Activated CD4-positive, alpha-beta memory T cell treated with anti-CD3 and anti-CD28 coated beads for 36 hours (primary cell): Measurements from ENCODE around the gene BIRC2. TPM values are rescaled to one million over a fixed set of nuclear protein-coding genes. Genes with fewer than 3 reads are reported as not detected.

Source experiments
- CTCF ChIA-PET: fragments of 350-600 bp; sonication (Branson Sonifier 250); formaldehyde crosslinking; loops from one replicate; lab custom pipeline; 2021; ENCODE audit warnings: antibody characterized with exemption, inconsistent platforms; lab: Charles Lee
- POLR2A ChIA-PET: fragments of 350-600 bp; sonication (Branson Sonifier 250); formaldehyde crosslinking; loops from one replicate; lab custom pipeline; 2021; ENCODE audit warnings: antibody characterized with exemption; lab: Charles Lee
- DNase-seq: peaks from one replicate; pipeline ENCODE4 v3.0.0-alpha.2; 2020
- H3K27ac Mint-ChIP-seq: one replicate; pipeline ENCODE4 v1.8.0; 2021; ENCODE audit warnings: mixed read lengths
- H3K27me3 Mint-ChIP-seq: one replicate; pipeline ENCODE4 v1.8.0; 2021; ENCODE audit warnings: mixed read lengths
- H3K36me3 Mint-ChIP-seq: one replicate; pipeline ENCODE4 v1.8.0; 2021; ENCODE audit warnings: mixed read lengths
- H3K4me1 Mint-ChIP-seq: one replicate; pipeline ENCODE4 v1.8.0; 2021; ENCODE audit warnings: low read depth, mixed read lengths
- H3K4me3 Mint-ChIP-seq: one replicate; pipeline ENCODE4 v1.8.0; 2021; ENCODE audit warnings: mild to moderate bottlenecking, mixed read lengths
- H3K9me3 Mint-ChIP-seq: one replicate; pipeline ENCODE4 v1.8.0; 2021; ENCODE audit warnings: mixed read lengths
- intact Hi-C: fragments of 100-400 bp; cut with micrococcal nuclease; formaldehyde crosslinking; loops from one replicate; pipeline ENCODE4 v1.15.1; 2023
- total RNA-seq, 2 experiments: library from RNA; stranded (reverse); gene quantifications; one replicate each; pipeline ENCODE4 v1.2.3, GENCODE V29; 2021

BIRC2 gene
- total RNA-seq, 2 experiments from 2014 or later = 33.7 to 34.3 TPM

DNA sequence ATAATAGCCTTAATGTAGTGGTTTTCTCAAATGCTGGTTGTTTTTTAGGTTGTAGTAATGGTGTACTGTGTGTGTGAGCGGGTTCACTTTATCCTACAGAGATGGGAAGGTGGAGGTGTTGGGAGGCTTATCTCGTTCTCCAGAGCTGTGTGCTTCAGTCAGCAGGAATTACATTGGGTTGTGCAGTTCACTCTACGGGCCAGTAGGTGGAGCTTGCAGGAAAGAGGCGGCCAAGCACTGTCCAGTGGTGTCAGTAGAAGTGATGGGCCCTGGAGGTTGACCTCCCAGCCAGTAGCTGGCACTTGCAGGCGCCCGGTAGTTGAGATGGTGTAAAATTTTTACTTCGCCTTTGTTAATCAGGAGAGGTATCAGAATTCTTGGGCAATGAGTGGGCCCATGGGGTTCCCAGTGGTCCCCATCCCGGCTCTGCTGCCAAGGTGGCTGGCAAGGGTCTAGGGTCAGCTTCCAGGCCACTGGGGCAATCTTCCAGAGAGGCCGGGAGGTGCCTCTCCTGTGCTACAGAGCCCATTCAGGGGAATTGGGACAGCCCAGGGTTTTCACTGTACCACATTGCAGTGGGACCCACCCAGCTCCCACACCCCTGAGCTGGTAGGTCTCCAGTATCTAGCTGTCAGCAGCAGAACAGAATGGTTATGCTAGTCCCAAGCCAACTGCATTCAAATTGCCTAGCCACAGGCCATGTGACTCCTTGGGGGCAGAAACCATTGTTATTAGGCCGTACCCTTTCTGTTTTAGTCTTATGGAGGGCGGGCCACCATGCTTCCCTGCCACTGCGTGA, 43.9 kb downstream of the BIRC2 start:
- POLR2A ChIA-PET = interaction anchor here (0.6 to 1.0 kb wide), 2 partner anchors 56 to 530 kb away, joined by 3 to 4 read pairs; no protein-coding TSS in a partner anchor
- peak; percentile 72 for DNase-seq
- CTCF ChIA-PET = interaction anchor here (0.5 to 5.9 kb wide), 60 partner anchors 9 to 275 kb away, joined by 3 to 63 read pairs (median 6); no protein-coding TSS in a partner anchor
- no peaks in the 10 kb centered on the region for H3K9me3 Mint-ChIP-seq
- intact Hi-C loops = loop anchor here (1.0 to 2.0 kb wide), 2 partner anchors 104 to 222 kb away; no protein-coding TSS in a partner anchor
- no peak overlapping the region for H3K4me3 Mint-ChIP-seq
- peak overlapping the region; percentile 60 for H3K27ac Mint-ChIP-seq
- H3K36me3 Mint-ChIP-seq = peaks cover 36% of the 10 kb centered on the region
- H3K4me1 Mint-ChIP-seq = peaks cover 40% of the 10 kb centered on the region
- no peaks in the 10 kb centered on the region for H3K27me3 Mint-ChIP-seq

DNA sequence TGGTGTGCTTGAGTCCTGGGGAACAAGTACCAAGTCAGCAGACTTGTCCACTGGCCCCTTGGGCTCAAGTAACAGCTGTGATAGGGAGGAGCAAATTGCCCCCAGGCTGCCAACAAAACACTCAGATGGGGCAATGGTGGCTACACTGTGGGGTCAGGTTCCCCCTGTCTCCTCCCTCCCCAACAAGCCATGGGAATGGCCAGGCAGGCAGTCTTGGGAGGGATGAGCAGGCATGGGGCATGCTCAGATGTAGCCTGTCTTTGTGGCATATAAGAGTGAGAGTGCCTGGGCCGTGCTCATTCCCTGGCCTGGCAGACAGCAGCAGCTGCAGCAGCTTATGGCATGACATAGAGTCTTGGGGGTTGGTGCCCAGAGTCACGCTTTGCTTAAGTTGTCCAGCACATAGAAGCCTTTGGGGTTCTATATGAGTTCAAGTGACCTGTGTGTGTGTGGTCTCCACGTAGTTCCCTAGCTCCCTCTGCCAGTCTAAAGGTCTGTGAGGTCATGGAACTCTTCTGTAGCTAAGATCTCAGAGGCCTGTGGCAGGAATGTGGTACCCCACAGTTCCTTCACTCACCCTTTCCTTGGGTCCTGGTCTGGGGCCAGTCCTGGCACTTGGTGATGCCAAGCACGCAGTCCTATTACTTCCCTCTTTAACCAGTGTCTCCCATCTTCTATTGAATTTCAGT, 44.7 kb downstream of the BIRC2 start:
- no peaks in the 10 kb centered on the region for H3K9me3 Mint-ChIP-seq
- DNase-seq = no peak
- POLR2A ChIA-PET = no interaction called here
- peak overlapping the region; percentile 16 for H3K27ac Mint-ChIP-seq
- peaks cover 42% of the 10 kb centered on the region for H3K4me1 Mint-ChIP-seq
- peaks cover 33% of the 10 kb centered on the region for H3K36me3 Mint-ChIP-seq
- intact Hi-C loops = loop anchor here (2.0 kb wide), 1 partner anchor 221 kb away; no protein-coding TSS in a partner anchor
- H3K4me3 Mint-ChIP-seq = no peak overlapping the region
- CTCF ChIA-PET = interaction anchor here (0.7 to 5.9 kb wide), 33 partner anchors 8 to 274 kb away, joined by 3 to 63 read pairs (median 11); no protein-coding TSS in a partner anchor
- no peaks in the 10 kb centered on the region for H3K27me3 Mint-ChIP-seq

DNA sequence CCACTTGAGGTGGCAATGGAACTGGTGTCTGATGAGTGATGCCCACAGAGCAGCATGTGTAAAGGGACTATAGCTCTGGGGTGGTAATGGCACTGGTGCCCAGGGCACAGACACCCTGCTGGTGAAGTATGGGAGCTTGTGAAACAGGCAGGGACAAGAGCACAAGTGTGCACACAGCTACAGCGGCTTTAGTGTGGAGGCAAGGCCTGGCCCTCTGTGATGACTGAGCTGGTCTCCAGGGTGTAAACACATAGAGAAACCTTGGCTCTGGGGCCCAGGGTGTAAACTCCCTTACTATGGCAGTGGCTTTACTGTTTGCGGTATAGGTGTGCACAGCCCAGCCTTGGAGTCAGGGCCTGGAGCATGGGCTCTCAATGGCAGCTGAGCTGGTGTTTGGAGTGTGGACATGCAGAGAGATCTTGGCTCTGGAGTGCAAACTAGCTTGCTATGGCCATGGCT, 46.3 kb downstream of the BIRC2 start:
- intact Hi-C loops = no loop called here
- Mint-ChIP-seq H3K36me3 (peaks cover 32% of the 10 kb centered on the region), H3K9me3 (no peaks in the 10 kb centered on the region), H3K27me3 (no peaks in the 10 kb centered on the region), H3K4me3 (no peak overlapping the region), H3K27ac (peak overlapping the region; percentile 40), H3K4me1 (peaks cover 48% of the 10 kb centered on the region)
- DNase-seq = no peak
- ChIA-PET CTCF (interaction anchor here (0.9 to 5.9 kb wide), 12 partner anchors 20 to 273 kb away, joined by 3 to 63 read pairs (median 8); no protein-coding TSS in a partner anchor), POLR2A (no interaction called here)

- Mint-ChIP-seq H3K9me3 (no peaks in the 10 kb centered on the region), H3K36me3 (peaks cover 27% of the 10 kb centered on the region), H3K27ac (no peak overlapping the region), H3K27me3 (no peaks in the 10 kb centered on the region), H3K4me1 (peaks cover 41% of the 10 kb centered on the region), H3K4me3 (no peak overlapping the region)
- POLR2A ChIA-PET = no interaction called here
- DNase-seq = no peak
- intact Hi-C loops = loop anchor here (1.0 to 2.0 kb wide), 7 partner anchors 17 to 99 kb away; partner anchors contain the start of gene BIRC2
- CTCF ChIA-PET = interaction anchor here (0.7 to 2.6 kb wide), 6 partner anchors 54 to 217 kb away, joined by 3 to 10 read pairs (median 5); no protein-coding TSS in a partner anchor
Observed at GRCh38 chr11:102395720-102396393, 48.8 kb downstream of the BIRC2 start.

- POLR2A ChIA-PET = no interaction called here
- peaks cover 46% of the 10 kb centered on the region for H3K4me1 Mint-ChIP-seq
- CTCF ChIA-PET = interaction anchor here (0.7 to 2.6 kb wide), 7 partner anchors 11 to 216 kb away, joined by 3 to 10 read pairs (median 5); no protein-coding TSS in a partner anchor
- no peaks in the 10 kb centered on the region for H3K27me3 Mint-ChIP-seq
- intact Hi-C loops = loop anchor here (1.0 to 2.0 kb wide), 7 partner anchors 16 to 98 kb away; partner anchors contain the start of gene BIRC2
- peaks cover 37% of the 10 kb centered on the region for H3K36me3 Mint-ChIP-seq
- no peaks in the 10 kb centered on the region for H3K9me3 Mint-ChIP-seq
- H3K27ac Mint-ChIP-seq = peak overlapping the region; percentile 67
- H3K4me3 Mint-ChIP-seq = no peak overlapping the region
- DNase-seq = no peak
Observed at GRCh38 chr11:102396708-102397563, 49.9 kb downstream of the BIRC2 start.

- peaks cover 42% of the 10 kb centered on the region for H3K36me3 Mint-ChIP-seq
- H3K27ac Mint-ChIP-seq = no peak overlapping the region
- intact Hi-C loops = no loop called here
- no peak for DNase-seq
- H3K4me3 Mint-ChIP-seq = no peak overlapping the region
- H3K4me1 Mint-ChIP-seq = peaks cover 50% of the 10 kb centered on the region
- H3K9me3 Mint-ChIP-seq = no peaks in the 10 kb centered on the region
- ChIA-PET CTCF (interaction anchor here (1.0 to 4.1 kb wide), 5 partner anchors 7 to 98 kb away, joined by 3 to 28 read pairs (median 6); no protein-coding TSS in a partner anchor), POLR2A (no interaction called here)
- no peaks in the 10 kb centered on the region for H3K27me3 Mint-ChIP-seq
Observed at GRCh38 chr11:102398297-102398696, 51.3 kb downstream of the BIRC2 start.

DNA sequence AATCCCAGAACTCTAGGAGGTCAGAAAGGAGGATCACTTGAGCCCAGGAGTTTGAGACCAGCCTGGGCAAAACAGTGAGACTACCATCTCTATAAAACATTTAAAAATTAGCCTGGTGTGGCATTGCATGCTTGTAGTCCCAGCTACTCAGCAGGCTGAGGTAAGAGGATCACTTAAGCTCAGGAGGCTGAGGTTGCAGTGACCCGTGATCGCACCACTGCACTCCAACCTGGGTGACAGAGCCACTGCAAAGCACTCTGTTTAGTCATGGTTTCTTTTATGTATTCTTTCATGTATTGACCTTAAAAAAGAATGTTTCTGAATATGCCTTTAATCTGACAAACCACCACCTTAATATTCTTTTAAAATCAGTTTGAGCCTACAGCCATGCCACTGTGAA, 52.2 kb downstream of the BIRC2 start:
- Mint-ChIP-seq H3K4me3 (no peak overlapping the region), H3K27ac (no peak overlapping the region), H3K4me1 (peaks cover 53% of the 10 kb centered on the region), H3K36me3 (peaks cover 42% of the 10 kb centered on the region), H3K9me3 (no peaks in the 10 kb centered on the region), H3K27me3 (no peaks in the 10 kb centered on the region)
- ChIA-PET CTCF (interaction anchor here (1.0 to 4.1 kb wide), 3 partner anchors 8 to 97 kb away, joined by 3 to 28 read pairs (median 5); no protein-coding TSS in a partner anchor), POLR2A (no interaction called here)
- intact Hi-C loops = no loop called here
- no peak for DNase-seq

GRCh38 chr11:102400603-102401002, 53.6 kb downstream of the BIRC2 start:
- Mint-ChIP-seq H3K9me3 (no peaks in the 10 kb centered on the region), H3K36me3 (peaks cover 43% of the 10 kb centered on the region), H3K27me3 (no peaks in the 10 kb centered on the region), H3K27ac (no peak overlapping the region), H3K4me3 (no peak overlapping the region), H3K4me1 (peaks cover 59% of the 10 kb centered on the region)
- no peak for DNase-seq
- intact Hi-C loops = no loop called here
- ChIA-PET POLR2A (interaction anchor here (1.9 kb wide), 1 partner anchor 15 kb away, joined by 4 read pairs; no protein-coding TSS in a partner anchor), CTCF (interaction anchor here (1.0 to 4.1 kb wide), 3 partner anchors 9 to 213 kb away, joined by 3 to 28 read pairs (median 8); no protein-coding TSS in a partner anchor)

DNA sequence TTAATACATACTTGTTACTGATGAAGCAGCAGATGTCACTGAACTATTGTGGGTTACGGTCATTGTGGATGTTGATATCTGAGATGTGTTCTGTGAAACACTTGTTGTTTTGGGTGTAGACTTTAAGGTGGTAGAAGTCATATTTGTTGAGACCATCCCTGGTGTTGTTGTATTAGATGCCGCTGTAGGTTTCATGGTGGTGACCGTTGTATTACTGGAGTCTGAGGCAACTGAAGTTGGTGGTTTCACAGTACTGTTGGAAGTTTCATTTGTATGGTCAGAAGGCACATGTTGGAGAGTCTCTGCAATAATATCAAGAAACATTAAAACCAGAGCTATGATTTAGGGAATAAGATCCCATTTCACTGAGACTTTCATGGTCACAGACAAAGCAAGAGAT, 54.9 kb downstream of the BIRC2 start:
- peaks cover 43% of the 10 kb centered on the region for H3K36me3 Mint-ChIP-seq
- no peak for DNase-seq
- H3K27ac Mint-ChIP-seq = peak overlapping the region; percentile 40
- H3K4me3 Mint-ChIP-seq = no peak overlapping the region
- ChIA-PET CTCF (interaction anchor here (1.7 to 4.1 kb wide), 2 partner anchors 11 to 108 kb away, joined by 3 to 28 read pairs; no protein-coding TSS in a partner anchor), POLR2A (interaction anchor here (1.9 kb wide), 1 partner anchor 13 kb away, joined by 4 read pairs; no protein-coding TSS in a partner anchor)
- H3K27me3 Mint-ChIP-seq = no peaks in the 10 kb centered on the region
- intact Hi-C loops = no loop called here
- H3K4me1 Mint-ChIP-seq = peaks cover 59% of the 10 kb centered on the region
- H3K9me3 Mint-ChIP-seq = no peaks in the 10 kb centered on the region

DNA sequence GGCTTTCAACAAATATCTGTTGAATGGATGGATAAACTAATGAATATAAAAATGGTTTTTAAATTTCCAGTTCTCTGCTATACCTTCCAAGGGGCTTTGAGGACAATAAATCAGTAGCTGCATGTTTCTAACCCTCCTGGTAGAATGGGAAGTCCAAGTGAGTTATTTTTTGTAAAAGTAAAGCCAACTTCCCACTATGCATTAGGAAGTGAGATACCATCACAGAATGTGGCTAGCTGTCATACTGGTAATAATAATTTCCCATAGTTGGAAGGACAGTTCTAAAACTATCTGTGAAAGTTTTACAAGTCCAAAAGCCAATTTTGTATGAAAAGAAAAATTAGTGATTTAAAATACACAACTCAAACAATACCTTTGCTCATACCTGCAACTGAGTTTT, 55.5 kb downstream of the BIRC2 start:
- H3K27me3 Mint-ChIP-seq = no peaks in the 10 kb centered on the region
- peaks cover 60% of the 10 kb centered on the region for H3K4me1 Mint-ChIP-seq
- H3K9me3 Mint-ChIP-seq = no peaks in the 10 kb centered on the region
- CTCF ChIA-PET = interaction anchor here (1.7 kb wide), 1 partner anchor 109 kb away, joined by 3 read pairs; no protein-coding TSS in a partner anchor
- H3K36me3 Mint-ChIP-seq = peaks cover 42% of the 10 kb centered on the region
- intact Hi-C loops = no loop called here
- POLR2A ChIA-PET = interaction anchor here (1.9 kb wide), 1 partner anchor 13 kb away, joined by 4 read pairs; no protein-coding TSS in a partner anchor
- no peak for DNase-seq
- H3K4me3 Mint-ChIP-seq = no peak overlapping the region
- peak overlapping the region; percentile 33 for H3K27ac Mint-ChIP-seq
